Neural progenitor cell (in vitro differentiated cells): Measurements from ENCODE around the gene ZNF273.

Experiments used
- EZH2 ChIP-seq: fragments of 200-600 bp; sonication (generic); IDR thresholded peaks from 2 replicates; pipeline ENCODE4 v1.6.1; 2017; ENCODE audit warnings: antibody characterized with exemption, mild to moderate bottlenecking, moderate library complexity
- EZH2phosphoT487 ChIP-seq: fragments of 200-600 bp; sonication (generic); IDR thresholded peaks from 2 replicates; pipeline ENCODE4 v1.6.1; 2017; ENCODE audit warnings: antibody characterized with exemption
- TF ChIP-seq, protein P1 (sequence below): fragments of 200-600 bp; sonication (generic); IDR thresholded peaks from 2 replicates; pipeline ENCODE4 v1.5.1; 2017; ENCODE audit warnings: antibody characterized with exemption, mild to moderate bottlenecking

DNA sequence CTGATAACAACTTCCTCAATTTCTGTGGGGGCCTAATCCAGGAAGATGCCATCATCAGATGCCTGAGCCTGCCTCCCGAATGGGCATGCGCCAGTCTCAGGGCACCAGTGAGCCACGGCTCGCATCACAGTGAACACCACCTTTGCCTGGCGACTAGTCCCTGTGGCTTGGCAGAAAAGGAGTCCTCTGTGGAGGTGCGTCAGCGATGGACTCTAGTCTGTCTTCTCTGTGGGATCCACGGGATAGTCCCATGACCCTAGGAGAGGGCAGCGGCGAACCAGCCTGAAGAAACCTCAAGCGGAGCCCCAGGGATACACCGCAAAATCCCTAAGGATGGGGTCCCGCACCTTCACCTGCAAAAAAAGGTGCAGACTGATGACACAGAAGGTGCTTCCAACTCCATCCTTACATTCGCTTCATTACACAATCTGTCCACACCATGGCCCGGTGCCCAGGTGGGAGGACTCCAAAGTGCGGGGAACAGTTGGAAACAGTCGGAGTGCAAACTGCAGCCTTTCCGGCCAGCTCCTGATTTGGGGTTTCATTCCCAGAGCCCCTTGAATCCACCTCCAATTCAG lies 35.1 kb upstream of the ZNF273 start:
- TF ChIP-seq, protein P1, sequence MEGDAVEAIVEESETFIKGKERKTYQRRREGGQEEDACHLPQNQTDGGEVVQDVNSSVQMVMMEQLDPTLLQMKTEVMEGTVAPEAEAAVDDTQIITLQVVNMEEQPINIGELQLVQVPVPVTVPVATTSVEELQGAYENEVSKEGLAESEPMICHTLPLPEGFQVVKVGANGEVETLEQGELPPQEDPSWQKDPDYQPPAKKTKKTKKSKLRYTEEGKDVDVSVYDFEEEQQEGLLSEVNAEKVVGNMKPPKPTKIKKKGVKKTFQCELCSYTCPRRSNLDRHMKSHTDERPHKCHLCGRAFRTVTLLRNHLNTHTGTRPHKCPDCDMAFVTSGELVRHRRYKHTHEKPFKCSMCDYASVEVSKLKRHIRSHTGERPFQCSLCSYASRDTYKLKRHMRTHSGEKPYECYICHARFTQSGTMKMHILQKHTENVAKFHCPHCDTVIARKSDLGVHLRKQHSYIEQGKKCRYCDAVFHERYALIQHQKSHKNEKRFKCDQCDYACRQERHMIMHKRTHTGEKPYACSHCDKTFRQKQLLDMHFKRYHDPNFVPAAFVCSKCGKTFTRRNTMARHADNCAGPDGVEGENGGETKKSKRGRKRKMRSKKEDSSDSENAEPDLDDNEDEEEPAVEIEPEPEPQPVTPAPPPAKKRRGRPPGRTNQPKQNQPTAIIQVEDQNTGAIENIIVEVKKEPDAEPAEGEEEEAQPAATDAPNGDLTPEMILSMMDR: no peak
- TF ChIP-seq EZH2 (no peak), EZH2phosphoT487 (no peak)
